ENCODE data around the gene BACH1. TPM values are rescaled to one million over a fixed set of nuclear protein-coding genes. Genes with fewer than 3 reads are reported as not detected.
"Not testable (repeated sequence)": the region's sequence is repeated elsewhere in the genome, so short reads cannot be mapped to it uniquely, and the experiment has no call there.

Gene BACH1
- total RNA-seq, 1 donor from 2014 or later: 76.3 TPM

DNA sequence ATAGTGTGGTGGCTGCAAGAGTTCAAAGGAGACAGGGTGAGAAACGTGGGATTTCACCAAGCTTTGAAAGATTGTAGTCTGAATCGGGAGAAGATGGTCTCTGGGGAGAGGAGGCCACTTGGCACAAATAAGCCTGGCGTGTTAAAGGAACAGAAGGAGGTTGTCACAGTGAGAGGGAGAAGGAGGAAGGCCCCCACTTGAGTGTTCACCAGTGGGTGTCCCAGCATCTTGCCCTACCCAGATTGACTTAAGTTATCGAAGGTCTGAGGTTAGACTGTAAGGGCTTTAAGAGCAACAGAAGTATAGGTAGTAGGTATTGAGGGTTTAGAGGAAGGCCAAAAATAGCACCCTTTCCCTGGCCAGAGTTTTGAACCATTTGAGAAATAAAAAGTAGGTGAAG lies 48.0 kb downstream of the BACH1 start:
- DNase-seq: no peak

DNA sequence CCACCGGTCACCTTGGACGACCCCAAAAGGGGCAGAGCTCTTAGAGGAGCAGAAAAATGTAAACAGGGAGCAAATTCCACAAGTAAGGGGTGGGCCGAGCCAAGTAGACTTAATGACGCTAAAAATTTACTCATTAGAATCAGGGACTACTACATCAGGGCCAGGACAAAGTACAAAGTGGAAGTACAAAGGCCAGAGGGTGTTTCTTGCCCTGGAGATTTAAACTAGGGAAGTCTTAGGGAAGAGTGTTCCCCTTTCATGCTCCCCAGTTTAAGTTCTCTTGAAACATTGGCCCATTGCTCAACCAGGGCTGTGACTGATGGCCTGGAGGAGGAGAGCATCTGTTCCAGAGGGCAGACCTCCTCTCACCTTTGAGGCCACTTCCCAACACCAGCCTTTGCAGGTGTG lies 48.6 kb downstream of the BACH1 start:
- no peak for DNase-seq

DNA sequence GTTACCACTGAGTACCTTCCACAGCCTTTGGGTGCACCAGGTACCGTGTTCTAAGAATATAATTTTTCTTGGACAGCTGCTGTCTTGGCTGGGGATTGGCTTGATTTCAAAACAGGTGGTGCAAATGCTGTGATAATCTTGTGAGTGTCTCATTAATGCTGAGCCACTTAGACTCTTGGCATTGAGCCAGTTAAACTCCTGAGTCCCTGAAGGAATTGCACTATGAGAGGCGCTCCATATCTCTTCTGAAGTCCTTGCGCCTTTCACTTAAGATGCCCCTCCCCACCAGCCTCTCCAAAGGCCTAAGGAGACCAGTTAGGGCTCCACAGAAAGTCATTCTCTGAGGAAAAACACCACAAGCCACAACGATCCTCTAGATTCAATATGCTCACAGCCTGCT lies 51.0 kb downstream of the BACH1 start:
- peak; percentile 83 for DNase-seq

GRCh38 chr21:29350246-29350779 lies 51.6 kb downstream of the BACH1 start:
- no peak for DNase-seq

- DNase-seq: peak; percentile 27
Observed at GRCh38 chr21:29351691-29352090, 53.0 kb downstream of the BACH1 start.

DNA sequence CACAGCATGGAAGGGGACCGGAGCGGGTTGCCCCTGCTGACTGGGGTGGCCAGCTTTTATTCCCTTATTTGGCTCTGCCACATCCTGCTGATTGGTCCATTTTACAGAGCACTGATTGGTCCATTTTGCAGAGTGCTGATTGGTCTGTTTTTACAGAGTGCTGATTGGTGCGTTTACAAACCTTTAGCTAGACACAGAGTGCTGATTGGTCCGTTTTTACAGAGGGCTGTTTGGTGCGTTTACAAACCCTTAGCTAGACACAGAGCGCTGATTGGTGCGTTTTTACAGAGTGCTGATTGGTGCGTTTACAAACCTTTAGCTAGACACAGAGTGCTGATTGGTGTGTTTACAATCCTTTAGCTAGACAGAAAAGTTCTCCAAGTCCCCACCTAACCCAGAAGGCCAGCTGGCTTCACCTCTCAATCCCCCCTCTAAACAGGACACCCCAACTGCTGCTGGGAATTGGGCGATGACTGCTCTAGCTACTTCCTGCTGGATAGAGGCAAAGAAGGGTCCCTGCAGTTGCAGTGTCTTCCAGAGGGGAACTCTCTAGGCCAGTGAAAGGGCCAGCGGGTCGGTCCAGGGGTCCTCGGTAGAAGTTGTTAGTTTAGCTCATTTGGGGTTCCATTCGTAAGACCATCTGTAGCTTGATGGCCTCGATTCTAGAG lies 56.5 kb downstream of the BACH1 start:
- not testable (repeated sequence) for DNase-seq

- DNase-seq: not testable (repeated sequence)
Observed at GRCh38 chr21:29356291-29356690, 57.6 kb downstream of the BACH1 start.

DNA sequence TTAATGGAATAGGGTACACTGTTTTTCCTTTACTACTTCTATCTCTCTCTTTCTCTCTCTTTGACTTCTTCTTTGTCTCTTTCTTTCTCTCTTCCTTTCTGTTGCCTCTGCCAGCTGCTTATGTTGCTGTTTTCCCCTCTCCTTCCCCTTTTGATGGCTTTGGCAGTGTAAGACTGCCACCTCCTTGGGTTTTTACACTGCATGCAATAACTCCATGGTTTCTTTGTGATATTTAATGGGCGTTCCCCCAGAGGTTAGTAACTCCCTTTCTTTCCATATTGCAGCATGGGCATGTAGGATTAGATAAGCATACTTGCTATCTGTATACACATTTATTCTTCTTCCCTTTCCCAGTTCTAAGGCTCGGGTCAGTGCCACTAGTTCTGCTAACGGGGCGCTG lies 58.1 kb downstream of the BACH1 start:
- not testable (repeated sequence) for DNase-seq

DNA sequence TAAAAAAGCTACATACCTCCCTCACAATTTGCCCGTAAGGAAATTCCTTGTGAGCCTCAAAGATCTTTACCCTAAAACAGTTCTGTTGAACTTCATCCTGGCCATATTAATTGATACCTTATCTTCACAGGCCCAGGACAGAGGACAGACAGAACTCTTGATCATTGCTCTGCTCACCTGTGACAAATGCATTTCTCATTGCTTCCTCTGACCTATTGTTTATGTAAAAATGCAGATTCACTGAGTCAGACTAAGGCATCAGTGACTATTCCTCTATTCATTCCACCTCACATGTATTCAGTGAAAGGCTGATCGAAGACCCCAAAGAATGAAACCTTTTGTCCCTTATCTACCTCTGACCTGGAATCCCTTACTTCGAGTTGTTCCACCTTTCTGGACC lies 61.0 kb downstream of the BACH1 start:
- DNase-seq: no peak

DNA sequence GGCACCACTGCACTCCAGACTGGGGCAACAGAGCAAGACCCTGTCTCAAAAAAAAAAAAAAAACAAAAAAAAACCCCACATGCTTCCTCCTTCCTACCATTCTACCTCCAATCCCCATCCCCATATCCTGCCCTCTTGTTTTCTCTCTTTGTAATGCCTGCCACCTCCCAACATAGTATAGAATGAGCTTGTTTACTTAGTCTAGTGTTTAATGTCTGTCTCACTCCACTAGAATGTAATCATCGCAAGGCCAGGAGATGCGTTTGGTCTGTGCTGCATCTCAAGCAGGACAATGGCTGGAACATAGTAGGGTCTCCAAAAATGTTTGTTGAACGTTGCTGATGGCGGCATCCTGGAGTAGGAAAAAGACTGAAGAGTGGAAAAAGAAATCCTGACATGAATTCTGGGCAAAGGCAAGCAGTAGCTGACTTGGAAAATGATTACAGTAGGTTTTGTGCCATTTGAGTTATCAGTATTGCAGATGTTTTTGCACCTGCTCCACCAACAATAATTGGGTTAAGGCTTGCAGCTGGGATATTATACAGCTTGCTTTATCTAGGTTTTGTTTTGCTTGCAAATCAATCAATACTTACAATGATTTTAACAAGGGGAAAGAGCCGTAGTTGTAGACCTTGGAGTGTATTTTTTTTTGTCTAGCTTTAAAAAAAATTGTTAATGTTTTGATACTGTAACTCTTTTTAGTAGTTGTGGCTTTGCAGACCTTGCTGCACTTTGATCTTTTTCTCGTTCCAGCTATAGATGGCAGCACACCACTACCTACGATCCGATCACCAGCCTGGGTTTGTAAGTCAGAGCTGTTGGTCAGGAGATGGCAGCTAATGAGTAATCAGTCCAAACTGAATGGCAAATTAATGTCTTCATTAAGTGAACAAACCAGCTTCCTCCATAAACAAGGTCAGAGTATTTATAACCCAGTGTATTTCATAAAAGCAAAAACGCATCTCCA lies 62.4 kb downstream of the BACH1 start:
- DNase-seq: no peak

- DNase-seq: no peak
Observed at GRCh38 chr21:29362758-29363157, 64.0 kb downstream of the BACH1 start.

DNA sequence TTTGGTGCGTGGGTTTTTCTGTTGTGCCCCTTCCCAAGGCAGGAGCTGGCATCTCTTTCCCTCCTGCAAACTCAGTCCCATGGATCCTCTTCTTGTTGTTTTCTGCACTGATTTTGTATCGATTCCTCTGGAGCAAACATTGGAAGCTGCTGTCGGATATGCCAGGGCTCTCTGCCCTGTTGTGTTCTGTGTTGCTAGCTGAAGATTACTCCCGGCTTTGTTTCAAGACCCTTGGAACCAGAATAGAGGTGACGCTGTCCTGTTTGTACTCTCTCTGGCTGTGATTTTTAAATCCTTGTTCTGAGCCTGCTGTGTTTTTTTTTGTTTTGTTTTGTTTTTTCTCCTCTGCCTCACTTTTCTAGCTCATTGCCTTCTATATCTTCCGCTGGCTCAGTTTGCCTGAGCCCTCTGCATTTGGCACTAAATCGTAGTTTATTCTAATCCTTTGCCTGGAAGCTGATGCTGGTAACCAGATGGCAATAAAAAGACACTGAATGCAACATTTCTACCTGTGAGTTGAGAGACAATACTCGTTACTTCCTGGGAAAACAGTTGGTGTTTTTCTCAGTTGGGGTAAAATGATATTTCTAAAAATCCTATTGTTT lies 67.0 kb downstream of the BACH1 start:
- no peak for DNase-seq

- DNase-seq: no peak
Observed at GRCh38 chr21:29366532-29366931, 67.8 kb downstream of the BACH1 start.

DNA sequence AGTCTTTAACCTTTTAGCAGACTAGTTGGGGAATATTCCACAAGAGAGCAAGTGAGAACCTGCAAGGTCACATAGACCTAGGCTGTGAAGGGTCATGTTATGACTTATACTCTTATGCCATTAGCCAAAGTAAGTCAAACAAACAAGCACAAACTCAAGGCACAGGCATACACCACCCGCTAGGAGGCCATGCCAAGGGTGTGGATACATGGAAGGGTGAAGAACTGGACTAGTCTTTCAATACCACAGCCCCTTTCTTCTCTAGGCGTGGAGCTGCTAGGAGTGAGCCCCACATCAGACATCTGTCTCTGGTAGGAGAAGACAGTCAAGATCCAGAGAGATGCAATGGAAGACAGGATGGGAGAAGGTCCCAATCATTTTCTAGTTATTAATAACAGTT lies 68.6 kb downstream of the BACH1 start:
- no peak for DNase-seq

GRCh38 chr21:29368906-29369305 lies 70.2 kb downstream of the BACH1 start:
- no peak for DNase-seq

DNA sequence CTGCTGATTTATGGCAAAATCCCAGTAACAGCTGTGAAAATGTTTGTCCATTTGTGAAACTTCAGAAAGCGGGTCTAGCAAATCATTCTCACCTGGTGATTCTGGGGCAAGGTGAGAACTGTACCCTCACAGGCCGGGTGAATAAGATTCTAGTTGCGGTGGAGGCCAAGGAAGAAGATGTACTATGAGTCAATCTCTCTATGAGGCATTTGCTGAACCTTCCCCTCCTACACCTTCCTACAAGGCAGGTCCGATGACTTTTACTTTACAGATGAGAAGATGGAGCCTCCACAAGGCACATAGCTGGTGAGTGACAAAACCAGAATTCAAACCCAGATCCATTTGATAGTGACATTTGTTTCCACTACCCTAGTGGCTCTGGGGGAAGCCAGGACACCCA lies 72.7 kb downstream of the BACH1 start:
- DNase-seq: no peak

- DNase-seq: peak; percentile 93
Observed at GRCh38 chr21:29372063-29372802, 73.5 kb downstream of the BACH1 start.

DNA sequence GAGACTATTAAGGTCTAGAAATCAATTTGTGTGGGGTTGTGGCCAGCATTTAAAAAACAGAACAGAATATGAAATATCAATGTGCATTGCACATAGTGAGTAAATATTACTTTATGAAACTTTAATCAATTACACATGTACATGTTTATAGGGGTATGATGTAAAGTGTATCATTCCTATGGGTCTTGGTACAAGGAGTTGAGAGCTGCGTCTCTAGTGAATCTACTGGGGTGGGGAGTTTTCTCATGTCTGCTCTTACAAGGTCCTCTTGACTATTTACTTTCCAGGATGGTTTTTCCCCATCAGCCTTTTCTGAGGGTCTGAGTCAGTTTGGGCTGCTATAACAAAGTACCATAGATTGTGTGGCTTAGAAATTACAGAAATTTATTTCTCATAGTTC lies 75.8 kb downstream of the BACH1 start:
- DNase-seq: no peak

DNA sequence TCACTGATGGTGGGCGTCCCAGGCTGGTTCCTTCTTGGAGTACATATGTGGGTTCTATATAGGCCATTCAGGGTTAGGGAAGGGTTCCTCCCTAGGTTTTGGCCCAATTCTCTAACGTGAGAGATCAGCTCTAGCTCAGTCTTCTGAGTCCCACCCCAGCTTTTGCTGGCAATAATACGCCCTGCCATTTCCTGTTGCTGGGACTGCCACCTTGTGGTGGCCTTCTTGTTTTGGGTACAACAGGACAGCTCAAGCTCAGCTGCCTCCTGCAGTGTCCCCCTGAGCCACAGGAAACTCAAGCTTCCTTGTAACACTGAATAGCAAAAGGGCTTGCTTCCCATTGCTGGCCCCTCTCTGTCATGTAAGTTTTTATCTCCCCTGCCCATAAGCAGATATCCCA lies 77.8 kb downstream of the BACH1 start:
- DNase-seq: peak; percentile 30

DNA sequence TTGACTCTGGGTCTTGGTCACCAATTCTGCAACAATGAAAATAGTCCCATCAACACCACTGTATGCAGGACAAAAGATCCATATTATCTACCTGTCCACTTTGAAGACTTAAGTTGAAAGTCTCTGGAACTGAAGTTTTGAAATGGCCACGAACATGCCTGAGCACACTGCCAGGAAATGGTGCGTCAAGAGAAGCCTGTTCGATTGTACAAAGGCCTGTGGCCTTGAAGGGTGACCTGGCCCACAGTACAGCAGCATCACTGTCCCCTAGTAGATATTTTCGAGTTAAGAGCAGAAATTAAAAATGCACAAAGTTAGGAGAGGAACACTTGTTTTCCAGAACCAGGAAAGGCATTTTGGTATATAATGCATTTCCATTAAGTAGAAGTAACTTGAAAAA lies 78.5 kb downstream of the BACH1 start:
- no peak for DNase-seq

- DNase-seq: no peak
Observed at GRCh38 chr21:29378832-29379231, 80.1 kb downstream of the BACH1 start.

- no peak for DNase-seq
Observed at GRCh38 chr21:29379517-29380054, 80.9 kb downstream of the BACH1 start.

Measured in tongue (tissue), 2 donors.